ENCODE data around the gene PRIMPOL.

- TF ChIP-seq CTCF (IDR thresholded peaks at IDR 0.05; ENCODE audit: borderline replicate concordance, extremely low read depth, low read length, poor library complexity, severe bottlenecking), result no peak
- TF ChIP-seq EZH2 (IDR thresholded peaks at IDR 0.05; ENCODE audit: borderline replicate concordance, low read depth, low read length, severe bottlenecking), result no peak
Observed at GRCh38 chr4:184641451-184641850, 8.1 kb upstream of the PRIMPOL start.
